SK-N-SH treated with all-trans-retinoic acid at 6 μM for 48 hours (cell line): ENCODE data around the gene DDI2.

Experiments
- ATAC-seq: fragments of 200-7000 bp; cut with Tn5 transposase; 3 replicates; pipeline ENCODE4 v1.9.1; 2020; ENCODE audit warnings: mild to moderate bottlenecking, moderate library complexity
- ARNTL ChIP-seq: fragments of 450-650 bp; formaldehyde crosslinking; IDR thresholded peaks from 2 replicates; pipeline ENCODE4 v1.5.0; 2020; ENCODE audit warnings: low read depth, mild to moderate bottlenecking, moderate library complexity, borderline replicate concordance
- BACH2 ChIP-seq: fragments of 250-450 bp; sonication (Bioruptor Pico); IDR thresholded peaks from 2 replicates; pipeline ENCODE4 v1.9.0; 2021; ENCODE audit warnings: mild to moderate bottlenecking, borderline replicate concordance
- CREB5 ChIP-seq: fragments of 250-450 bp; sonication (Bioruptor Pico); IDR thresholded peaks from 2 replicates; pipeline ENCODE4 v1.5.1; 2020; ENCODE audit warnings: low read depth, mild to moderate bottlenecking, moderate library complexity
- CSDC2 ChIP-seq: fragments of 250-450 bp; sonication (Bioruptor Pico); IDR thresholded peaks from 2 replicates; pipeline ENCODE4 v1.5.0; 2020; ENCODE audit warnings: mild to moderate bottlenecking, moderate library complexity
- CSRNP3 ChIP-seq: fragments of 250-450 bp; sonication (Bioruptor Pico); IDR thresholded peaks from 2 replicates; pipeline ENCODE4 v1.5.1; 2021; ENCODE audit warnings: mild to moderate bottlenecking, moderate library complexity
- ESRRG ChIP-seq: fragments of 250-450 bp; sonication (Bioruptor Pico); IDR thresholded peaks from 2 replicates; pipeline ENCODE4 v1.6.1; 2021; ENCODE audit warnings: mild to moderate bottlenecking
- GLIS3 ChIP-seq: fragments of 250-450 bp; sonication (Bioruptor Pico); IDR thresholded peaks from 2 replicates; pipeline ENCODE4 v1.5.0; 2020; ENCODE audit warnings: mild to moderate bottlenecking, moderate library complexity
- ISL1 ChIP-seq: fragments of 250-450 bp; sonication (Bioruptor Pico); IDR thresholded peaks from 2 replicates; pipeline ENCODE4 v2.1.2; 2022; ENCODE audit warnings: mild to moderate bottlenecking, moderate library complexity
- OSR1 ChIP-seq: fragments of 250-450 bp; sonication (Bioruptor Pico); IDR thresholded peaks from 2 replicates; pipeline ENCODE4 v1.8.0; 2022; ENCODE audit warnings: moderate library complexity, mild to moderate bottlenecking, inconsistent platforms
- PATZ1 ChIP-seq: fragments of 250-450 bp; sonication (Bioruptor Pico); IDR thresholded peaks from 2 replicates; pipeline ENCODE4 v1.8.0; 2020; ENCODE audit warnings: mild to moderate bottlenecking, moderate library complexity, borderline replicate concordance
- POU6F1 ChIP-seq: fragments of 250-450 bp; sonication (Bioruptor Pico); IDR thresholded peaks from 2 replicates; pipeline ENCODE4 v1.8.0; 2021; ENCODE audit warnings: low read depth, mild to moderate bottlenecking, moderate library complexity, borderline replicate concordance
- PPARA ChIP-seq: fragments of 250-450 bp; sonication (Bioruptor Pico); IDR thresholded peaks from 2 replicates; pipeline ENCODE4 v1.5.0; 2020; ENCODE audit warnings: mild to moderate bottlenecking, borderline replicate concordance
- RARB ChIP-seq: fragments of 250-450 bp; sonication (Bioruptor Pico); IDR thresholded peaks from 2 replicates; pipeline ENCODE4 v1.8.0; 2021; ENCODE audit warnings: mild to moderate bottlenecking, moderate library complexity
- TCF4 ChIP-seq: fragments of 250-450 bp; sonication (Bioruptor Pico); IDR thresholded peaks from 2 replicates; pipeline ENCODE4 v1.8.0; 2021; ENCODE audit warnings: mild to moderate bottlenecking, moderate library complexity, borderline replicate concordance
- TOX ChIP-seq: fragments of 250-450 bp; sonication (Bioruptor Pico); IDR thresholded peaks from 2 replicates; pipeline ENCODE4 v1.8.0; 2021; ENCODE audit warnings: mild to moderate bottlenecking, moderate library complexity, borderline replicate concordance
- TSHZ2 ChIP-seq: fragments of 250-450 bp; sonication (Bioruptor Pico); IDR thresholded peaks from 2 replicates; pipeline ENCODE4 v1.5.0; 2020; ENCODE audit warnings: mild to moderate bottlenecking, moderate library complexity
- ZC3H10 ChIP-seq: fragments of 250-450 bp; sonication (Bioruptor Pico); IDR thresholded peaks from 2 replicates; pipeline ENCODE4 v1.5.1; 2021; ENCODE audit warnings: mild to moderate bottlenecking, moderate library complexity
- ZFP3 ChIP-seq: fragments of 250-450 bp; sonication (Bioruptor Pico); IDR thresholded peaks from 2 replicates; pipeline ENCODE4 v1.5.0; 2020; ENCODE audit warnings: mild to moderate bottlenecking, moderate library complexity
- ZFP30 ChIP-seq: fragments of 450-650 bp; formaldehyde crosslinking; IDR thresholded peaks from 2 replicates; pipeline ENCODE4 v1.5.0; 2022; ENCODE audit warnings: mild to moderate bottlenecking, moderate library complexity
- ZNF70 ChIP-seq: fragments of 450-650 bp; formaldehyde crosslinking; IDR thresholded peaks from 2 replicates; pipeline ENCODE4 v1.5.0; 2020; ENCODE audit warnings: mild to moderate bottlenecking, moderate library complexity
- ZNF8 ChIP-seq: fragments of 450-650 bp; formaldehyde crosslinking; IDR thresholded peaks from 2 replicates; pipeline ENCODE4 v1.5.0; 2020; ENCODE audit warnings: mild to moderate bottlenecking, moderate library complexity

Gene DDI2

GRCh38 chr1:15663925-15664324 is 46.7 kb downstream of the DDI2 start:
- no peak for TF ChIP-seq ZC3H10 (CRISPR knock-in tag)
- no peak for TF ChIP-seq GLIS3 (CRISPR knock-in tag)
- TF ChIP-seq TCF4, result no peak
- TF ChIP-seq CSRNP3 (CRISPR knock-in tag), result no peak
- no peak for TF ChIP-seq ARNTL
- TF ChIP-seq PPARA (CRISPR knock-in tag), result no peak
- no peak for TF ChIP-seq OSR1 (CRISPR knock-in tag)
- no peak for TF ChIP-seq CREB5 (CRISPR knock-in tag)
- TF ChIP-seq ZNF8, result no peak
- no peak for TF ChIP-seq ISL1 (CRISPR knock-in tag)
- TF ChIP-seq ZFP30 (CRISPR knock-in tag), result no peak
- no peak for TF ChIP-seq TOX (CRISPR knock-in tag)
- TF ChIP-seq PATZ1 (CRISPR knock-in tag), result no peak
- ATAC-seq, result no peak

GRCh38 chr1:15667362-15667761 is 50.1 kb downstream of the DDI2 start:
- ATAC-seq, result no peak
- TF ChIP-seq PPARA (CRISPR knock-in tag) (no peak), POU6F1 (CRISPR knock-in tag) (no peak), ZFP30 (CRISPR knock-in tag) (no peak), BACH2 (CRISPR knock-in tag) (no peak), ZFP3 (no peak), ESRRG (CRISPR knock-in tag) (no peak), PATZ1 (CRISPR knock-in tag) (no peak), OSR1 (CRISPR knock-in tag) (no peak), TCF4 (no peak), ARNTL (no peak), ISL1 (CRISPR knock-in tag) (no peak)

GRCh38 chr1:15668089-15668754 is 51.0 kb downstream of the DDI2 start:
- TF ChIP-seq ARNTL (no peak), ESRRG (CRISPR knock-in tag) (no peak), GLIS3 (CRISPR knock-in tag) (no peak), RARB (CRISPR knock-in tag) (no peak), CSDC2 (CRISPR knock-in tag) (no peak), ZNF8 (no peak), BACH2 (CRISPR knock-in tag) (no peak), OSR1 (CRISPR knock-in tag) (no peak), ZC3H10 (CRISPR knock-in tag) (no peak), TSHZ2 (CRISPR knock-in tag) (no peak), POU6F1 (CRISPR knock-in tag) (no peak), ZNF70 (CRISPR knock-in tag) (no peak), TCF4 (no peak), ZFP3 (no peak), CREB5 (CRISPR knock-in tag) (no peak)
- ATAC-seq, result no peak
